HepG2 (cell line): ENCODE data around the gene PROX2. TPM values are rescaled to one million over a fixed set of nuclear protein-coding genes. Genes with fewer than 3 reads are reported as not detected.

ENCODE experiments used
- ATAC-seq: fragments of 200-7000 bp; cut with Tn5 transposase; 3 replicates; pipeline ENCODE4 v1.9.1; 2020; ENCODE audit warnings: mild to moderate bottlenecking, moderate library complexity
- BruUV-seq: library from RNA; stranded (reverse); fragments of 400-500 nt; replicated peaks from 2 replicates; lab custom pipeline; 2021; lab: Mats Ljungman, UMichigan
- CTCF ChIA-PET: fragments of 300-600 bp; formaldehyde crosslinking; extraction: SDS; loops from one replicate; lab custom pipeline; 2021; ENCODE audit warnings: low total read pairs, inconsistent platforms, low intra/inter-chr PET ratio; lab: Yijun Ruan, JAX
- POLR2A ChIA-PET: fragments of 350-600 bp; sonication (Branson Sonifier 250); formaldehyde crosslinking; loops from one replicate; lab custom pipeline; 2020; ENCODE audit warnings: antibody characterized with exemption, inconsistent platforms; lab: Yijun Ruan, JAX
- DNase-seq: peaks from one replicate; pipeline ENCODE4 v3.0.0-alpha.2; 2015; ENCODE audit warnings: low spot score
- FAIRE-seq: peaks from 3 replicates; lab custom pipeline; 2011; peaks lifted over from hg19 to GRCh38; lab: Jason Lieb, UNC
- H2AFZ ChIP-seq: one replicate; pipeline ENCODE4 v1.6.1; 2011; ENCODE audit warnings: low read length, inconsistent platforms
- H3K27ac ChIP-seq: fragments of 300-600 bp; 3 replicates; pipeline ENCODE4 v1.8.0; 2011; ENCODE audit warnings: mixed run types, mild to moderate bottlenecking, mixed read lengths, low read length, inconsistent platforms; ENCODE audit not compliant: insufficient read depth; ENCODE audit errors: extremely low read length
- H3K27me3 ChIP-seq, 2 experiments: fragments of 200-600 bp in 1 of 2; 2 replicates in 1 of 2; 3 replicates in 1 of 2; pipeline versions ENCODE4 v1.6.0 to v1.8.0; 2011; ENCODE audit warnings: low read length in 2 of 2, mild to moderate bottlenecking in 2 of 2, moderate library complexity in 2 of 2, inconsistent platforms in 1 of 2; ENCODE audit not compliant: insufficient read depth in 2 of 2, control insufficient read depth in 1 of 2
- H3K36me3 ChIP-seq, 2 experiments: fragments of 200-600 bp in 1 of 2; replicated peaks in 1 of 2; 2 replicates in 1 of 2; 3 replicates in 1 of 2; pipeline versions ENCODE4 v1.5.1 to v1.8.0; 2011; ENCODE audit warnings: low read length in 2 of 2, inconsistent platforms in 1 of 2; ENCODE audit not compliant: insufficient read depth in 2 of 2, control insufficient read depth in 1 of 2
- H3K4me1 ChIP-seq: 2 replicates; pipeline ENCODE4 v1.5.1; 2012; ENCODE audit warnings: low read length, inconsistent platforms; ENCODE audit not compliant: insufficient read depth
- H3K4me2 ChIP-seq: 2 replicates; pipeline ENCODE4 v1.6.0; 2011; ENCODE audit warnings: low read depth, low read length, inconsistent platforms
- H3K4me3 ChIP-seq, 3 experiments: fragments of 200-600 bp in 1 of 3; sonication (generic), shearing (Covaris generic) in 1 of 3; replicated peaks in 1 of 3; 2 replicates each; pipeline ENCODE4 v1.5.1; 2011 to 2016; ENCODE audit warnings: low read length in 3 of 3, inconsistent platforms in 2 of 3, low read depth in 2 of 3, mild to moderate bottlenecking in 2 of 3, control low read depth in 1 of 3, mixed read lengths in 1 of 3; ENCODE audit not compliant: insufficient read depth in 1 of 3
- H3K79me2 ChIP-seq: one replicate; pipeline ENCODE4 v1.6.1; 2011; ENCODE audit warnings: low read length, inconsistent platforms; ENCODE audit not compliant: insufficient read depth
- H3K9ac ChIP-seq: 2 replicates; pipeline ENCODE4 v1.6.0; 2011; ENCODE audit warnings: mild to moderate bottlenecking, low read depth, low read length, inconsistent platforms; ENCODE audit not compliant: insufficient read depth
- H3K9me3 ChIP-seq: 2 replicates; pipeline ENCODE4 v1.5.1; 2012; ENCODE audit warnings: mild to moderate bottlenecking, low read length
- H4K20me1 ChIP-seq: 2 replicates; pipeline ENCODE4 v1.6.0; 2011; ENCODE audit warnings: inconsistent platforms, mild to moderate bottlenecking, low read length, moderate library complexity; ENCODE audit not compliant: insufficient read depth
- ELF3 ChIP-seq: IDR thresholded peaks from 2 replicates; pipeline ENCODE4 v1.6.1; 2016; ENCODE audit warnings: missing genetic modification reagents, missing compliant biosample characterization
- LCORL ChIP-seq, 2 experiments: fragments of 450-650 bp in 1 of 2; sonication (generic) in 1 of 2; formaldehyde crosslinking in 1 of 2; IDR thresholded peaks; 2 replicates each; pipeline versions ENCODE4 v1.5.0 to v1.6.1; 2017 to 2020; ENCODE audit warnings: antibody characterized with exemption in 1 of 2, missing genetic modification reagents in 1 of 2
- MAFG ChIP-seq: sonication (generic); formaldehyde crosslinking; IDR thresholded peaks from 2 replicates; pipeline ENCODE4 v1.5.1; 2020; ENCODE audit warnings: mild to moderate bottlenecking, missing genetic modification reagents
- MEIS1 ChIP-seq: sonication (generic); formaldehyde crosslinking; IDR thresholded peaks from 2 replicates; pipeline ENCODE4 v1.9.0; 2021; ENCODE audit warnings: mild to moderate bottlenecking, missing genetic modification reagents, moderate library complexity, borderline replicate concordance
- NONO ChIP-seq, 2 experiments: fragments of 450-650 bp in 1 of 2; sonication (generic) in 1 of 2; formaldehyde crosslinking in 1 of 2; IDR thresholded peaks in 1 of 2; conservative IDR thresholded peaks in 1 of 2; 2 replicates each; pipeline versions ENCODE4 v1.6.1 to v1.8.0; 2017 to 2022; ENCODE audit warnings: mild to moderate bottlenecking in 1 of 2, missing genetic modification reagents in 1 of 2, moderate library complexity in 1 of 2
- ZBTB8A ChIP-seq: sonication (generic); formaldehyde crosslinking; IDR thresholded peaks from 2 replicates; pipeline ENCODE4 v1.4.0; 2020; ENCODE audit warnings: mild to moderate bottlenecking, low read depth, missing genetic modification reagents, borderline replicate concordance
- WGBS: methylation state at CpG from one replicate; pipeline ENCODE4 v1.1.6; 2017; ENCODE audit warnings: low lambda C conversion rate; 5-methylcytosine and 5-hydroxymethylcytosine counted together
- in situ Hi-C: cut with HindIII; loops from 2 replicates; pipeline ENCODE4 v1.10.0; 2017; ENCODE audit warnings: low pct_unique_long_range_greater_than_20kb; ENCODE audit not compliant: extremely low pct_ligation_motif_present
- intact Hi-C: fragments of 100-400 bp; cut with micrococcal nuclease; formaldehyde crosslinking; loops from one replicate; pipeline ENCODE4 v1.10.0; 2022; ENCODE audit not compliant: unreplicated experiment
- polyA plus RNA-seq, 8 experiments: library from polyadenylated mRNA; depleted of rRNA in 3 of 8; stranded (reverse) in 7 of 8; unstranded in 1 of 8; fragments of >200 nt; fragmentation: Illumina TruSeq in 4 of 8; extraction: Trizol in 4 of 8; gene quantifications; 2 replicates each; pipeline versions ENCODE4 v1.2.1 to v1.2.3, GENCODE V29; 2011 to 2016; ENCODE audit warnings: low read depth in 4 of 8, missing spikeins in 1 of 8, mixed read lengths in 1 of 8; ENCODE audit not compliant: insufficient read depth in 1 of 8
- total RNA-seq, 5 experiments: library from RNA; depleted of rRNA; stranded (reverse); fragments of >200 nt; fragmentation: Illumina TruSeq; extraction: Trizol; gene quantifications; 2 replicates each; pipeline ENCODE4 v1.2.3, GENCODE V29; 2016; ENCODE audit warnings: low read depth in 1 of 5
- TF ChIP-seq, protein P1 (sequence below): sonication (generic); formaldehyde crosslinking; IDR thresholded peaks from 2 replicates; pipeline ENCODE4 v1.8.1; 2023; ENCODE audit warnings: mild to moderate bottlenecking, moderate library complexity, missing genetic modification reagents
- TF ChIP-seq, protein P2 (sequence below): IDR thresholded peaks from 2 replicates; pipeline ENCODE4 v1.6.1; 2016; ENCODE audit warnings: mild to moderate bottlenecking

PROX2 gene
- total and polyA plus RNA-seq, 2 of the 13 experiments (the other 11 are each of a cell fraction or from before 2014, with no cell fraction given): not detected

DNA sequence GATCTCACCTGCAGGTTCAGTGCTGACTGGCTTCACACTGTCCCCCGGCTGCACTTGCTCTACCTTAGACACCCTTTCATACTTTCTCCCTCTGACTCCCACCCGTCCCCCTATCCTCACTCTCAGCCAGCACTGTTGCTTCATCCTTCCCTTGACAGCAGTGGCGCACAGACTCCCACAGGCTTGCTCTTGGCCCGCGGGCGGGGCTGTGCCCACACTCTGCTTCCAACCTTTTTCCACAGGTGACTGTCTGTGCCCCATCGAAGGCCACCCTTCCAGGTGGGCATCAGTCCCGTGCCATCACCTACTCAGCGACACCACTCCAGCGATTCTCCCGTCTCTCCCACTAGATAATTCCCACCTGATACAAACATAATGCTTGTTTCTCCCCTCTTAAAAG is 48.1 kb upstream of the PROX2 start:
- no peaks in the 10 kb centered on the region for H3K79me2 ChIP-seq
- ATAC-seq (no peak), FAIRE-seq (no peak), DNase-seq (no peak)
- POLR2A ChIA-PET: interaction anchor here (1.2 to 2.0 kb wide), 5 partner anchors 26 to 165 kb away, joined by 3 to 16 read pairs (median 8); partner anchors contain the start of gene PGF
- H3K4me1 ChIP-seq: peaks cover 13% of the 10 kb centered on the region
- H3K9ac ChIP-seq: no peak overlapping the region
- H3K4me3 ChIP-seq: 0 out of 6 replicates have a peak overlapping the region, but pooled peaks of 1 of the 3 experiments have one; percentile 41
- H3K36me3 ChIP-seq: no peaks in the 10 kb centered on the region
- 69% methylated on average over 11 of the region's 11 CpGs for WGBS
- BruUV-seq: no TSS peak
- intact Hi-C loops: no loop called here
- in situ Hi-C loops: no loop called here
- no peaks in the 10 kb centered on the region; a peak in 2 of 5 replicates for H3K27me3 ChIP-seq
- peak overlapping the region; percentile 77 for H3K4me2 ChIP-seq
- no peaks in the 10 kb centered on the region for H4K20me1 ChIP-seq
- CTCF ChIA-PET: no interaction called here
- no peak overlapping the region for H3K27ac ChIP-seq
- TF ChIP-seq LCORL (IDR thresholded peaks at IDR 0.05) (no peak), LCORL (CRISPR knock-in tag; IDR thresholded peaks at IDR 0.05) (no peak), MEIS1 (CRISPR knock-in tag) (no peak), ELF3 (CRISPR knock-in tag) (no peak), NONO (IDR thresholded peaks at IDR 0.05) (no peak), NONO (CRISPR knock-in tag; conservative IDR thresholded peaks at IDR 0.05) (no peak), MAFG (CRISPR knock-in tag) (0 out of 2 replicates have a peak, but pooled peaks have one; percentile 19), ZBTB8A (CRISPR knock-in tag) (no peak)
- TF ChIP-seq, protein P1, sequence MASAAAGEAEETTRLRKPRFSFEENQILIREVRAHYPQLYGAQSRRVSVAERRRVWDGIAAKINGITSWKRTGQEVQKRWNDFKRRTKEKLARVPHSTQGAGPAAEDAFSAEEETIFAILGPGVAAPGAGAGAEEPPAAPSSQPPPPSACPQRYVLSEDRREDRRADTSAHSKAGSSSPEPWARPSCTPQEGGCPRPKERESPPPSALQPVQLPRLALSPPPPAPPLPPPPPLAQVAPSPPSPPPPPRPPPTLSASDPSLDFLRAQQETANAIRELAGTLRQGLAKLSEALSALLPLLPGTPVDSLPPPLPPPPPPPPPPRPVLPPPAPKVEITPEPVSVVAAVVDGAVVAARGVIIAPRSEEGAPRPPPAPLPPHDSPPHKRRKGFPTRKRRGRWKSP (CRISPR knock-in tag): no peak
- TF ChIP-seq, protein P2, sequence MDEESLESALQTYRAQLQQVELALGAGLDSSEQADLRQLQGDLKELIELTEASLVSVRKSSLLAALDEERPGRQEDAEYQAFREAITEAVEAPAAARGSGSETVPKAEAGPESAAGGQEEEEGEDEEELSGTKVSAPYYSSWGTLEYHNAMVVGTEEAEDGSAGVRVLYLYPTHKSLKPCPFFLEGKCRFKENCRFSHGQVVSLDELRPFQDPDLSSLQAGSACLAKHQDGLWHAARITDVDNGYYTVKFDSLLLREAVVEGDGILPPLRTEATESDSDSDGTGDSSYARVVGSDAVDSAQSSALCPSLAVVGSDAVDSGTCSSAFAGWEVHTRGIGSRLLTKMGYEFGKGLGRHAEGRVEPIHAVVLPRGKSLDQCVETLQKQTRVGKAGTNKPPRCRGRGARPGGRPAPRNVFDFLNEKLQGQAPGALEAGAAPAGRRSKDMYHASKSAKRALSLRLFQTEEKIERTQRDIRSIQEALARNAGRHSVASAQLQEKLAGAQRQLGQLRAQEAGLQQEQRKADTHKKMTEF (CRISPR knock-in tag): no peak
- TF ChIP-seq, all 625 proteins: peak for 1
- H3K9me3 ChIP-seq: no peaks in the 10 kb centered on the region
- H2AFZ ChIP-seq: no peak overlapping the region
